T-cell (primary cell): ENCODE results near the gene CAPNS1. TPM values are rescaled to one million over a fixed set of nuclear protein-coding genes. Genes with fewer than 3 reads are reported as not detected.

Source experiments
- ATAC-seq, 4 experiments: fragments of 200-7000 bp in 3 of 4; fragments of 150-1000 bp in 1 of 4; cut with Tn5 transposase; replicated peaks in 1 of 4; 1 replicate in 3 of 4; 2 replicates in 1 of 4; pipeline ENCODE4 v1.10.0; 2021; ENCODE audit warnings: moderate library complexity in 3 of 4, mild to moderate bottlenecking in 2 of 4, moderate number of reproducible peaks in 1 of 4
- CTCF ChIA-PET, 2 donors: fragments of 300-600 bp; sonication (Branson Sonifier 250); formaldehyde crosslinking; loops; one replicate each; lab custom pipeline; 2022; ENCODE audit warnings: antibody characterized with exemption in 2 of 2; lab: Charles Lee
- POLR2A ChIA-PET, 2 donors: fragments of 300-600 bp; sonication (Branson Sonifier 250); formaldehyde crosslinking; loops; one replicate each; lab custom pipeline; 2022; ENCODE audit warnings: antibody characterized with exemption in 2 of 2; lab: Charles Lee
- DNase-seq, 35 experiments: peaks; one replicate each; pipeline versions ENCODE4 v3.0.0 to v3.0.0-alpha.2; 2013 to 2023
- H3K27ac ChIP-seq: one replicate; pipeline ENCODE4 v1.5.1; 2013; ENCODE audit warnings: low read length
- H3K27me3 ChIP-seq, 2 experiments: replicated peaks in 1 of 2; 1 replicate in 1 of 2; 2 replicates in 1 of 2; pipeline versions ENCODE4 v1.6.1 to v1.7.0; 2013; ENCODE audit warnings: low read length in 1 of 2, mixed read lengths in 1 of 2; ENCODE audit not compliant: control insufficient read depth in 2 of 2, insufficient read depth in 2 of 2; ENCODE audit errors: extremely low read depth in 1 of 2
- H3K36me3 ChIP-seq, 2 donors: 1 replicate in 1 of 2; 2 replicates in 1 of 2; pipeline versions ENCODE4 v1.6.1 to v1.7.0; 2013; ENCODE audit warnings: low read length in 1 of 2; ENCODE audit not compliant: control insufficient read depth in 2 of 2, insufficient read depth in 1 of 2; ENCODE audit errors: extremely low read depth in 1 of 2
- H3K4me1 ChIP-seq, 2 experiments: 1 replicate in 1 of 2; 2 replicates in 1 of 2; pipeline versions ENCODE4 v1.6.1 to v1.7.0; 2013; ENCODE audit warnings: low read length in 2 of 2, mixed read lengths in 1 of 2; ENCODE audit not compliant: insufficient read depth in 2 of 2, control insufficient read depth in 1 of 2; ENCODE audit errors: extremely low read depth in 1 of 2
- H3K4me3 ChIP-seq, 2 donors: 1 replicate in 1 of 2; 2 replicates in 1 of 2; pipeline versions ENCODE4 v1.5.1 to v1.7.0; 2013; ENCODE audit warnings: mild to moderate bottlenecking in 2 of 2, low read length in 1 of 2, moderate library complexity in 1 of 2; ENCODE audit not compliant: control insufficient read depth in 1 of 2; ENCODE audit errors: extremely low read depth in 1 of 2
- H3K9me3 ChIP-seq: 2 replicates; pipeline ENCODE4 v1.7.0; 2013
- H3K27ac Mint-ChIP-seq, 2 donors: one replicate each; pipeline ENCODE4 v1.8.0; 2020 to 2021; ENCODE audit warnings: mild to moderate bottlenecking in 2 of 2, mixed read lengths in 2 of 2
- H3K27me3 Mint-ChIP-seq, 2 donors: one replicate each; pipeline ENCODE4 v1.8.0; 2021 to 2022; ENCODE audit warnings: mixed read lengths in 2 of 2
- H3K36me3 Mint-ChIP-seq: one replicate; pipeline ENCODE4 v1.8.0; 2021; ENCODE audit warnings: mixed read lengths
- H3K4me1 Mint-ChIP-seq, 3 donors: one replicate each; pipeline ENCODE4 v1.8.0; 2020 to 2022; ENCODE audit warnings: mixed read lengths in 3 of 3, mild to moderate bottlenecking in 1 of 3
- H3K4me3 Mint-ChIP-seq, 3 donors: one replicate each; pipeline ENCODE4 v1.8.0; 2020 to 2022; ENCODE audit warnings: mild to moderate bottlenecking in 3 of 3, mixed read lengths in 3 of 3, moderate library complexity in 3 of 3
- H3K9me3 Mint-ChIP-seq, 3 donors: one replicate each; pipeline ENCODE4 v1.8.0; 2020 to 2022; ENCODE audit warnings: mixed read lengths in 3 of 3
- WGBS: methylation state at CpG from one replicate; pipeline ENCODE4 v1.1.5; 2013; ENCODE audit warnings: missing lambda C conversion rate; ENCODE audit not compliant: insufficient coverage; 5-methylcytosine and 5-hydroxymethylcytosine counted together
- total RNA-seq, 35 experiments: library from RNA in 6 of 35; stranded (reverse) in 6 of 35; fragments of 120-200 nt in 1 of 35; gene quantifications; one replicate each; pipeline versions ENCODE4 v1.2.1 to v1.2.4 and lab custom pipeline; 2013 to 2026

CAPNS1 gene
- total RNA-seq, 5 donors from 2014 or later (not counting 1 experiment from before 2014, with no cell fraction given) = 214 to 339 (median 308) TPM

DNA sequence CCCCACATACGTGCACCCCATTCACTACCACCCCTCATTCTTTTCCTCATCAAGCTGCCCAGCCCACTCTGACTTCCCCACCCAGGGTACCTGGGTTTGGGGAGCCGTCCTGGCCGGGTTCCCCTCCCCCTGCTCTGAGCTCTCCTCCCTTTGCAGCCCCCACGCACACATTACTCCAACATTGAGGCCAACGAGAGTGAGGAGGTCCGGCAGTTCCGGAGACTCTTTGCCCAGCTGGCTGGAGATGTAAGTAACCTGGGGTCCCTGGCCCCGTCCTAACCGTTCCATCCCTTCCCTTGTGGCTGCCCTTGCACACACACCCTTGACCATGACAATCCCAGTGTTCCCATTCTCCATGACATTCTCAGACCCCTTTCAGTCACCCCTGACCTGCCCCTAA lies 2.6 kb downstream of the CAPNS1 start:
- Histone ChIP-seq H3K27me3 (no peaks in the 10 kb centered on the region), H3K9me3 (no peaks in the 10 kb centered on the region), H3K36me3 (peaks cover 11 to 48% of the 10 kb centered on the region in 2 donors), H3K4me3 (no peak overlapping the region), H3K27ac (no peak overlapping the region), H3K4me1 (peaks cover 0 to 22% of the 10 kb centered on the region in 2 experiments)
- no peak for DNase-seq
- Mint-ChIP-seq H3K4me1 (peaks cover 13 to 18% (median 17%) of the 10 kb centered on the region in 3 donors), H3K27me3 (no peaks in the 10 kb centered on the region), H3K27ac (peak overlapping the region; percentile 23 to 52), H3K36me3 (peaks cover 36% of the 10 kb centered on the region), H3K4me3 (peak overlapping the region in 1 of 3 donors; percentile 22), H3K9me3 (no peaks in the 10 kb centered on the region)
- ATAC-seq = no peak
- WGBS = 94% methylated on average over 9 of the region's 9 CpGs
- ChIA-PET CTCF (no interaction called here), POLR2A (no interaction called here)

DNA sequence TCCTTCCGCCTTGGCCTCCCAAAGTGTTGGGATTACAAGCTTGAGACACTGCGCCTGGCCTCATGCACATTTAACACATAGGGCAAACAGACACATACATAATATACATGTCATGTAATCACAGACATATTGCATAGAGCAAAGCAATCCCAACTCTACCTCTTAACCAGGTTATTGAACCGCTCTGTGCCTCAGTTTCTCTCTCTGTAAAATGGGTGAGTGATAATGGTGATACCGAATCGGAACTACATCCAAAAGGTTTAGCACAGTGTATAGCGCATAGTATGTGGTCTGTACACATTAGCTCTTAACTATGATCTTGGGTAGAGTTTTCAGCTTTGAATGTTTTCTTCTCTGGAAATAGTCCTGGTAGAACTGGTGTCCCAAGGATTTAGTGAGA lies 4.8 kb downstream of the CAPNS1 start:
- Mint-ChIP-seq H3K9me3 (no peaks in the 10 kb centered on the region), H3K36me3 (peaks cover 47% of the 10 kb centered on the region), H3K4me3 (no peak overlapping the region), H3K4me1 (peaks cover 12 to 18% (median 13%) of the 10 kb centered on the region in 3 donors), H3K27me3 (no peaks in the 10 kb centered on the region), H3K27ac (no peak overlapping the region)
- DNase-seq (no peak), ATAC-seq (no peak)
- Histone ChIP-seq H3K4me3 (no peak overlapping the region), H3K4me1 (peaks cover 0 to 15% of the 10 kb centered on the region in 2 experiments), H3K9me3 (no peaks in the 10 kb centered on the region), H3K27ac (no peak overlapping the region), H3K36me3 (peaks cover 15 to 66% of the 10 kb centered on the region in 2 donors), H3K27me3 (no peaks in the 10 kb centered on the region)
- POLR2A ChIA-PET = interaction anchor here in 1 of 2 donors (0.6 kb wide), 1 partner anchor 16 kb away, joined by 3 read pairs; no protein-coding TSS in a partner anchor
- WGBS = 100% methylated on average over 5 of the region's 6 CpGs
- CTCF ChIA-PET = interaction anchor here in 1 of 2 donors (0.7 kb wide), 1 partner anchor 16 kb away, joined by 4 read pairs; no protein-coding TSS in a partner anchor

DNA sequence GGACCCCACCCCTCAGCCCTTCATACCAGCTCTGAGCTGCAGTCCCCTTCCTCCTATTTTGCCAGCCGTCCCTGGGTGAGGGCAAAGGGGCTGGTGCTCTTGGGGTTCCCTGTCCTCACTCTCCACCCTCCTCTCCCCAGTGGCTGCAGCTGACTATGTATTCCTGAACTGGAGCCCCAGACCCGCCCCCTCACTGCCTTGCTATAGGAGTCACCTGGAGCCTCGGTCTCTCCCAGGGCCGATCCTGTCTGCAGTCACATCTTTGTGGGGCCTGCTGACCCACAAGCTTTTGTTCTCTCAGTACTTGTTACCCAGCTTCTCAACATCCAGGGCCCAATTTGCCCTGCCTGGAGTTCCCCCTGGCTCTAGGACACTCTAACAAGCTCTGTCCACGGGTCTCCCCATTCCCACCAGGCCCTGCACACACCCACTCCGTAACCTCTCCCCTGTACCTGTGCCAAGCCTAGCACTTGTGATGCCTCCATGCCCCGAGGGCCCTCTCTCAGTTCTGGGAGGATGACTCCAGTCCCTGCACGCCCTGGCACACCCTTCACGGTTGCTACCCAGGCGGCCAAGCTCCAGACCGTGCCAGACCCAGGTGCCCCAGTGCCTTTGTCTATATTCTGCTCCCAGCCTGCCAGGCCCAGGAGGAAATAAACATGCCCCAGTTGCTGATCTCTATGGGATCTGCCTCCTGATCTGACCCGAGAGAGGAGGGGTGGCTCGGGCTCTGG lies 10.0 kb downstream of the CAPNS1 start:
- ChIA-PET POLR2A (no interaction called here), CTCF (interaction anchor here in 1 of 2 donors (0.5 to 0.6 kb wide), 2 partner anchors 47 to 75 kb away, joined by 3 read pairs; no protein-coding TSS in a partner anchor)
- WGBS = 96% methylated on average over 7 of the region's 13 CpGs
- H3K4me1 Mint-ChIP-seq = peaks cover 0 to 3% (median 0%) of the 10 kb centered on the region in 3 donors
- ATAC-seq = no peak
- no peak overlapping the region for H3K4me3 Mint-ChIP-seq
- no peaks in the 10 kb centered on the region for H3K27me3 ChIP-seq
- H3K36me3 ChIP-seq = peaks cover 12 to 61% of the 10 kb centered on the region in 2 donors
- H3K27ac Mint-ChIP-seq = no peak overlapping the region
- peaks cover 41% of the 10 kb centered on the region for H3K36me3 Mint-ChIP-seq
- DNase-seq = no peak
- no peaks in the 10 kb centered on the region for H3K27me3 Mint-ChIP-seq
- no peaks in the 10 kb centered on the region for H3K4me1 ChIP-seq
- H3K9me3 ChIP-seq = no peaks in the 10 kb centered on the region
- no peaks in the 10 kb centered on the region for H3K9me3 Mint-ChIP-seq
- H3K4me3 ChIP-seq = no peak overlapping the region
- H3K27ac ChIP-seq = no peak overlapping the region

DNA sequence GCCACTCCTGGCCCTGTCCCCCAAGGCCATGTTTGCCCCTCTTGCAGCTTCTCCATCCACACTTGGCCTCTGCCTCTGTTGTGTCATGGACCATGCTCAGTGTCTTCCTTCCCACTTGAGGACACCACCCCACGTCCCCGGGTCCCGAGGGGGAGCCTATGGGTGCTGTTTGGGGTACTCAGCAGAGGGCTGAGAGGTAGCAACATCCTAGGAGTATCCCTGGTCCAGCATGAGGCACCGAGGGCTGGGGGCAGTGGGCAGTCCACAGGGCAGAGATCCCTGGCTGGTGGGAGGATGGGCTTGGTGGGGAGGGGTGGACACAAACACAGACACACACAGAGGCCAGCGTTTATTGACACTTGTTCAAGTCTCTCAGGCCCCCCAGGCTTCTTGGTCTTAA lies 10.7 kb downstream of the CAPNS1 start:
- H3K27me3 ChIP-seq = no peaks in the 10 kb centered on the region
- no peak overlapping the region for H3K27ac ChIP-seq
- H3K9me3 Mint-ChIP-seq = no peaks in the 10 kb centered on the region
- H3K27me3 Mint-ChIP-seq = no peaks in the 10 kb centered on the region
- CTCF ChIA-PET = interaction anchor here in 1 of 2 donors (0.5 kb wide), 1 partner anchor 47 kb away, joined by 3 read pairs; no protein-coding TSS in a partner anchor
- H3K4me1 ChIP-seq = no peaks in the 10 kb centered on the region
- DNase-seq (no peak), ATAC-seq (no peak)
- peaks cover 0 to 3% (median 0%) of the 10 kb centered on the region in 3 donors for H3K4me1 Mint-ChIP-seq
- no peaks in the 10 kb centered on the region for H3K9me3 ChIP-seq
- peaks cover 12 to 53% of the 10 kb centered on the region in 2 donors for H3K36me3 ChIP-seq
- no peak overlapping the region for H3K4me3 Mint-ChIP-seq
- POLR2A ChIA-PET = interaction anchor here in 1 of 2 donors (0.6 kb wide), 1 partner anchor 67 kb away, joined by 3 read pairs; no protein-coding TSS in a partner anchor
- no peak overlapping the region for H3K27ac Mint-ChIP-seq
- H3K4me3 ChIP-seq = no peak overlapping the region
- WGBS = 100% methylated on average over 1 of the region's 5 CpGs
- H3K36me3 Mint-ChIP-seq = peaks cover 40% of the 10 kb centered on the region

DNA sequence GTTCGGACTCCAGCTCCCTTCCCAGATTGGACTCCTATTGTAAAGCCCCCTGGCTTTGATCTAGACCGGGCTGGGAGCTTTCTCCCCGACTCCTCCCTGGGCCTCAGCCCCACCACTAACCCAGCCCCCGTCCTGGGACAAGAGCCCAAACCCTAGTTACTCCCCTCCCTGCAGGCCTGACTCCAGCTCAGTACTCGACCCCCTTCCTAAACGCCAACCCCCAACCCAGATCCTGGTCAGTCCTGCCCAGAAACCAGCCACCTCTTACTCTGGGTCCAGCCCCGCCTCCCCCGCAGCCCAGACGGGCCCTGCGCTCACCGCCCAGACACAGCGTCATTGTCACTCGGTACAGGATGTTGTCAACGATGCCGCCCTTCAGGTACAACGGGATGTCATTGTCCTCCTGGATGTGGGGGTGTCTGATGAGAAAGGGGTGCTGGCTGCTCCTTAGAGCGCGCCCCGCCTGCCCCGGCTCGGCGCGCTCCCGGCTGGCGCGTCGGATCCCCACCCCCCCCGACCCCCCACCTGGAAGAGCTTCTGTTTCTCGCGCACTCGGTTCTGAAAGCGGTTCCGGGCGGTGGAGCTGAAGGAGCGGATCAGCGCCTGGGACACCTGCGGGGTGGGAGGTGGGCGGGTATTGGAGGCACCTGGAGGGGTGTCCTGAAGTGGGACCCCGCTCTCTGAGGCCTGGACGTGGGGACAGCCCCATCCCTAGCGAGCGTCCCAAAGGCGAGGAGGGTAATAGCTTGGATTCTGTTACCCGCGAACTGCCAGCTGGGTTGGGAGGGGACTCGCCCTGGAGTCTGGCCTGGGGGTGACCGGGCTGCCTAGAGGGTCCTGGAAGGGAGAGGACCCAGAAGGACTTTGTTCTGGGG lies 11.5 kb downstream of the CAPNS1 start:
- POLR2A ChIA-PET = interaction anchor here in 1 of 2 donors (0.6 kb wide), 1 partner anchor 68 kb away, joined by 3 read pairs; no protein-coding TSS in a partner anchor
- CTCF ChIA-PET = interaction anchor here in 1 of 2 donors (0.6 kb wide), 1 partner anchor 189 kb away, joined by 7 read pairs; no protein-coding TSS in a partner anchor
- Mint-ChIP-seq H3K36me3 (peaks cover 32% of the 10 kb centered on the region), H3K4me1 (peaks cover 0 to 3% (median 0%) of the 10 kb centered on the region in 3 donors), H3K27me3 (no peaks in the 10 kb centered on the region), H3K9me3 (no peaks in the 10 kb centered on the region), H3K27ac (no peak overlapping the region), H3K4me3 (no peak overlapping the region)
- no peak overlapping the region for H3K4me3 ChIP-seq
- no peaks in the 10 kb centered on the region for H3K9me3 ChIP-seq
- 97% methylated on average over 16 of the region's 47 CpGs for WGBS
- no peak for DNase-seq
- no peaks in the 10 kb centered on the region for H3K4me1 ChIP-seq
- H3K27me3 ChIP-seq = no peaks in the 10 kb centered on the region
- H3K36me3 ChIP-seq = peaks cover 12 to 46% of the 10 kb centered on the region in 2 donors
- H3K27ac ChIP-seq = no peak overlapping the region
- no peak for ATAC-seq

DNA sequence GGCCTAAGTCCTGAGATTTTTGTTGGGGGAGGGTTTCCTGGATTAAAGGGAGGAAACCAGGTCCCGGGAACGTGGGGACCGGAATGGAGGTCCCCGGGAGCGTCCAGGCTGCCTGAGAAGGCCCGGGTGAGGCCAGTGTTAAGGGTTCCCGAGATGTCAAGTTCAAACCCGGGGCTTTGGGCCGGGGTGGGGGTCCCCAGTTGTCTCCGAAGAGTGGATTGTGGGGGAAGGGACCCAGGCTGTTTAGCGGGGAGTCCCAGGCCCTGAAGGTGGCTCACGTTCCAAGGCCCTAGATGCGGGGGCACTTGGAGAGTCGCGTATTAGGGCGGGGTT lies 12.1 kb downstream of the CAPNS1 start:
- WGBS = 94% methylated on average over 15 of the region's 16 CpGs
- no peak overlapping the region for H3K4me3 Mint-ChIP-seq
- H3K27me3 Mint-ChIP-seq = no peaks in the 10 kb centered on the region
- Histone ChIP-seq H3K4me1 (no peaks in the 10 kb centered on the region), H3K27me3 (no peaks in the 10 kb centered on the region), H3K9me3 (no peaks in the 10 kb centered on the region), H3K27ac (no peak overlapping the region), H3K36me3 (peaks cover 6 to 39% of the 10 kb centered on the region in 2 donors), H3K4me3 (no peak overlapping the region)
- CTCF ChIA-PET = no interaction called here
- no peak overlapping the region for H3K27ac Mint-ChIP-seq
- POLR2A ChIA-PET = no interaction called here
- H3K36me3 Mint-ChIP-seq = peaks cover 28% of the 10 kb centered on the region
- peaks cover 0 to 3% (median 0%) of the 10 kb centered on the region in 3 donors for H3K4me1 Mint-ChIP-seq
- no peaks in the 10 kb centered on the region for H3K9me3 Mint-ChIP-seq
- ATAC-seq (no peak), DNase-seq (no peak)
